Measurements from ENCODE around the gene PHACTR1.
A peak's percentile ranks its signal among the peaks of the same experiment; 100 is the strongest.

Gene PHACTR1

DNA sequence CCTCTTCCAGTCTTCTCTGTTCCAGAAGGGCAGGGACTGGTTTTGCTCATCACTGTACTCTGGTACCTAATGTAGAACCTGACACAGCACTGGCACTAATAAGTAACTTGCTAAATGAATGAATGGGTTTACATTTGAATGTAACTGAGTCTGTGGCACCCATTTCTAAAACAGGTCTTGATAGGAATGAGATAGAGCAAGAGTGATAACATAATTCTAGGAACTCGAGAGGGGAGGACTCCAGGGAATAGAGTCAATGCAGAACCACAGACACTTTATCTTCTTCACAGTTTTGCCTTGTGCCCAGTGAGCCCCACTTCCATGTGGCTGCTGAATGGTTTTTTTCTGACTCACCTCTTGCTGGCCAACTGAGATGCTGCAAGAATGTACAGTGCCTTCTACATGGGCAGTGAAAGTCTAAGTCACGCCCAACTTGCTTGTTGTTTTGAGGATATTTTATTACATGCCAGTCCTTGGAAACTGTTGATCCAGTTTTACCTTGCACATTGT is 550.6 kb downstream of the PHACTR1 start:
- DNase-seq (ENCODE audit: low spot score) = no peak

DNA sequence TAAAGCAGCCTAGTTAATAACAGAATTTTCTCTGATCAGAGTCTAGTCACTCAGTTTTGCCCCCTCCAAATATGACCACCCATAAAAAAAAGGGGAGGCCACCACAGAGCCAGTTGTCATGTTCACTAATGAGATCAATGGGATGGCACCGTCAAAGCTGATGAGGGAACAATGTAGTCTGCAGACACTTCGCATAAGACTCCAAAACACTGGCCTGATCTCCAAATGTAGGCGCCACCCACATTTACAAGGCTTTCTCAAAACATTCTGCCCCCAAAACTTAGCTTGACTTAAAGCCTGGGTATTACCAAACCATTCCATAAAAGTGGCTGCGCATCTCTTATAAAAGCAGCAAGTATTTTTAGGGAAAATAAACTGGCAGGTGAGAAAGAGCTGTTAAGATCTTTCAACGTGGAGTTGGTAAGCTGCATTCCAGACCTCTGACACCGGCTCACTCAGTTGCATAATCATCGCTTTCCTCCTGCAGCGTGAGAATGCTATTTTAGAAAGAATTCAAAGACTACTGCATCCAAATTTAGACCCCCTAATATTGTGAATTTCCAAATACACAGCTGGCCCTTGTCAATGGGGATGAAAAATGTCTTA is 552.4 kb downstream of the PHACTR1 start:
- no peak for DNase-seq (ENCODE audit: low spot score)

DNA sequence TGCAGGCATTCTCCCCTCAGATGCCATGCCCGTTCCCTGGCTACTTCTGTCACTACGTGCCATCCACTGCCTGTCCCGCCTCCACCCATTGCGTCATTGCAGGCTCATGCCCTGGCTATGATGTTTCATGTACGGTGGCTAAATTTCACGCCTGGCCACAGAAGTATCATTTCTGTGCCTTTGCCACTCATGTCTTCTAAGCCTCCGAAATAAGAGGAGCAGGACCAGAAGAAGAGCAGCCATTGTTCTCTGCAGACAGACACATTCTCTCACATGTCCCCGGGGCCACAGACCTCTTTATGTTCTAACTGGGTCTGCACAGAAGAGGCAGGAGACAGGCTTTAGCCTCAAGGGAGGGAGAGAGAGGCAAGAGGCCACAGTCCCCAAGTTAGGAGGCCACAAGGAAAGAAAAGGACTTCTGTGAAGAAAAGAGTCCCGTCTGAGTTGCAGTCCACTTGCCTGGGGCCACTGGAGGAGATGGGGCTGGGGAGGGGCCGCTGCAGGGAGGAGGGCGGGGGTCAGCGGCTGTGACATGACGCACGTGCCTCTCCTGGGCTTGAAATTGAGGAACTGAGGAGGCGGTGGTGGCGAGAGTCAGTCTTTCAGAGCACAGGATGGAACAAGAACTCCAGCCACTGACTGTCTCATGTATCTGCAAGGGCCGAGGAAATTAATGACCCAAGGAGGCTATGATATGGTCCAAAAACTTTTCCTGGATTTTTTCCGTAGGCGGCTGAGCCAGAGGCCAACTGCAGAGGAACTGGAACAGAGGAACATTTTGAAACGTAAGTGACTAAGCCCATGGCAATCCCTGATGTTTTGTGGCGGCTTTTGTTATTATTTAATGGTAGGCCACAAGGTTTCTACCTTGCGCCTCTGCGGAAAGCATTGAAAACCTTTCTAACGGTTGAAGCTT is 555.8 kb downstream of the PHACTR1 start:
- DNase-seq (ENCODE audit: low spot score) = no peak

DNA sequence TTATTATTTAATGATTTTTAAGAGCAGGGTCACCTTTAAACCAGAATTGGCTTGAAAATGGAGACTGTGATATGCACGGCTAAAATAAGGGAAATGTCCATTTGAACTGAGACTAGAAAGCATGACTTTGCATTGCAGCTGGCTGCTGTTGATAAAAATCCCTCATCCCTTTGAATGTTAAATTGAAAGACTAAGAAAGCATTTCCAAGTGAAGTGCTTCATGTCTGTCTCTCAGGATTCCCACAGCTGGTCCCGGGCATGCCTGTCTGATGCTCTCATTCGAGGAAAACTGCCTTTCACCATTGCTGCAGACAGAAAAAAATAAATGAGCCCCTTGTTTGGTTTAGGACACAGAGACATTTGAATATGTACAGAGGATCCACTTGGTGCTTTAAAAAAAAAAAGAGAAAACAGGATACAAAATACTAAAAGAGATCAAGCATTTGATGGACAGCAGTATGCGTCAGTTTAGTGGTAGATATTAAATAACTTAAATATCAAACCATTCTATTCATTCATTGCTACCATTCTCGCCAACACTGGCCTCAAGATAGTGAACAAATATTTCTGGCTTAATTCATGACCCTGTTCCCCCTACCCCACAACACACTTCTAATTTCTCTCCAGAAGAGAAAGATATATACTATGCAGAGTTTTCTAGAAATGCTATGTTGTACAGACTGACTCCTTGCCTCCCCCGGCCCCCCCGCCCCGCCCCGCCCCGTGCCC is 556.8 kb downstream of the PHACTR1 start:
- DNase-seq (ENCODE audit: low spot score) = no peak

DNA sequence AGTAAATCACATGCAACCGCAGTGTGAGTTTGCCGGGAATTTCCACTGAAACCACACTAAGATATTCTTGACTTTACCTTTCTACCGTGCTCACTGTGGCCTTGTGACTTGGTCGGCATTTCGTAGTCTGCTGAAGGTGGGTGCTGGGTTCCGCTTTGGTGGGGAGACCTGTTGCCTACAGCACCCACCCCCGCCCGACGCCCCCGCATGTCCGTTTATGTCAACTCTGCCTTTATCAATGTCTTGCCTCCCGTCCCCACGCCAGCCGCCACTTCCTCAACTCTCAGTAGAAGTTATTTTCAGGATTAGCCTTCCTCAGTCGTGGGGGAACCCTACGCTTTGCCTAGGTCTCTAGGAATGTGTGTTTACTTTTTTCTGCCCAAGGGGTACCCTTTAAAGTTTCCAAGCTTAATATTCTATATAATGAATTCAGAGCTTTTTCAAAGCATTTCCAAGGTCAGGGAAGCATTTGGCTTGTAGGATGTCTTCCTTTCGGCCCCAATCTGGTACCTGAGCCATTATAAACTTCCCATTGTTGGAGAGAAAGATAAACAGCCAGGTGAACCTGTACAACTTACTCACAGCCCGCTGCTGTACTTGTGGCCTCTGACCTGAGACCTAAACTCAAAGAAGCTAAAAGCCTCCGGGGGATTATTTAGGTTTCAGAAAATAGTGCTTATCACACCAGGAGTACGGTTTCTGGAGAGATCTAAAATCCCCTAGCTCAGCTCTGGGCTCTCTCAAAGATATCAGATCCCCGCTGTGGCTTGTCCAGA is 557.6 kb downstream of the PHACTR1 start:
- no peak for DNase-seq (ENCODE audit: low spot score)

DNA sequence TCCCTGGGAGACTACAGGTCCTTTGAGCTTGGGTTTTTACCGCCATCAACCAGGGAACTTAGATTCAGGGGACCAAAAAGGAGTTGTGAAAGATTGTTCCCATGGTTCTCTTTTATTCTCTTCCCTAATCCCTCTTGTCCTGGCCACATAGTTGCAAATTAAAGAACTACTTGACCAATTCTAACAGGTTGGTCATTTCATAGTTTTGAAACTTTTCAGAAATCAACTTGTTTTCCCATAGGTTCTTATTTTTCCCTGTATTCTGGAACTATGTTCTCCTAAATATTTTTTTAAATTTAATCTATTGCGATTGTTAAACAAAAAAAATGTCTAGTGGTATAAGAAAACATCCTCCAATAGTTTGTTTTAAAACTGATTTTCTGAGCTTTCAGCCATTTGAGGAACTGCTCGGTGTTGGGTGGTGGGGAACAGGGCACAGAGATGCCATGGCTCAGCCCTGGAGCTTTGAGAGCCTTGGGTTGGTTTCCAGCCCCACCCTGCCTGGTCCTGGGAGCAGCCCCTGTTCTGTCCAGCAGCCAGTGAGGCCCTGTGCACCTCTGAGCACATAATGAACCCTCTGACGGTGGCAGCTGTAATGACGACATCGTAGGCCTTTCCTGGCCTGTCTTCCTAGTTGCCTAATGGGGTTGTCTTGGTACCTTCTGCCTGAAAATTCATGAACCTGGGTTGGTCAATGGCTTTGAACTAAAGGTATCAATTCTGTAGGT is 558.3 kb downstream of the PHACTR1 start:
- DNase-seq (ENCODE audit: low spot score) = no peak

DNA sequence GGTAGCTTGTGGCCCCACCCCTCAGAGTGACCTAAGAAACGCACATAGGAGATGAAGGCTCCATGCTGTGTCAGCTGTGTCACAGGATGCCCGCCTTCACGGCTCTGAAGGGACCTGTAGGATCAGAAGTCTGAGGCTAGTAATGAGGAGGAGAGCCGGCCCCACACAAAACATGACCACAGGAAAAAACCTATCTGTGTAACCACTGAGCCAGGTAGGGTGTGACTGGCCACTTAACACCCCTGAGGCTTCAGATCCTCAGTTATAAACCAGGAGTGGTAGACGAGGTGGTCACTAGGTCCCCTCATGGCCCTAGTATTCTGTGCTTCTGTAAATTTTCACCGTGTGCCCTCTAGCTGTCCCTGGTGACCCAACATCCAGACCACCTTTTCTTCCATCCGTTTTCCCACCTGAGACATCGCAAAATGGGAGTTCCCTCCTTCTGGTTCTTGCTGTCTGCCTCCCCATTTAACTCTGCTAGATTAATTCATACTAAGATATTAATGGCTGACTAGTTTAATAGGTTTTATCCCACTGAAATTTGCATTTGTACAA is 558.9 kb downstream of the PHACTR1 start:
- no peak for DNase-seq (ENCODE audit: low spot score)

DNA sequence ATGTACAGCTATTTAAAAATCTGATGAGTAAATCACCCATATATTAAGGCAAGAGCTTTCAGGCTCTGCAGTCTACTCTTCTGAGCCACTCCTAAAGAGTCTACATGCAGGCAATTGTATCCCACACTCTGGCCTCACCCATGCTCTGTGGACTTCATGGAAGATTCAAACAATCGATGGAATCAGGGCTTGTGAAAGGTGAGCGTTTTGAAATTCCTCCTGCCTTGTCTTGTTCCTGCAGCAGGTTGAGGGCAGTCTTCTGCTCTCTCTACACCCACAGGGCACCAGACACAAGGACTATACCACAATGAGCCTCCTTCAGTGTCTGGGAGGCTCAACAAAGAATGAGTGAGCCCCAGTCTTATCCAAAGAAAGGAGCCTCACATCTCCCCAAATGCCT is 560.7 kb downstream of the PHACTR1 start:
- DNase-seq (ENCODE audit: low spot score) = no peak

DNA sequence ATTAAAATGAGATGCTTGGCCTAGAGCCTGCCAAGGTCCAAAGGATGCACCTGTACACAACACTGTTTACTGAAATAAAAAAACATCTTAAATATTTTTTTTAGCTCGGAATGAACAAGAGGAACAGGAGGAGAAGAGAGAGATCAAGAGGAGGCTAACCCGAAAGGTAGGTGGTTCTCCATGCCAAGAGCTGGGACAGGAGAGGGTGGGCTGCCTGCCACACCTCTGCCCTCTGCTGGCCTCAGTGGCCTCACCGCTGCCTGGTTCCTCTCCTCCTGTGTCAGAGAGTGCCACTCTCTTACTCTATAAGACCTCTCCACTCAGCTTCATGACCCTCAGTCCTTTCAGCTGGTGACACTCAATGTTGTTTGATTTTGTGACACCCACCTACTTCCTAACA is 561.6 kb downstream of the PHACTR1 start:
- no peak for DNase-seq (ENCODE audit: low spot score)

DNA sequence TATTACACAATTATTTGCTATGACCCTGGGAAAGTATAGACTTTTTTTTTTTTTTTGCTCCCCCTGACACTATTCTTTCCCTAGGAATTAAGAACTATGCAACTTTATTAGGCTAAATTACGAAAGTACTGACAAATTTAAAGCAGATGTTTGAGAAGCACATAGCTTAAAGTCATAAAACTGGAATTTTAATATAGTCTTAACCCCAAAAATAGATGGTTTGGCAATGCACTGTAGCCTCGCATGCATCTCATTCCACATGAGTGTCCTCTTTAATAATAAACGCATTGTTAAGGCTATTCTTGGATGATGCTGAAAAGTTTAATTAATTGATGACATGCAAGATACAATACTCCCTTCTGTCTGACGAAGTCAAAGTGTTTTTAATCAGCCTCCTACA is 562.4 kb downstream of the PHACTR1 start:
- no peak for DNase-seq (ENCODE audit: low spot score)

DNA sequence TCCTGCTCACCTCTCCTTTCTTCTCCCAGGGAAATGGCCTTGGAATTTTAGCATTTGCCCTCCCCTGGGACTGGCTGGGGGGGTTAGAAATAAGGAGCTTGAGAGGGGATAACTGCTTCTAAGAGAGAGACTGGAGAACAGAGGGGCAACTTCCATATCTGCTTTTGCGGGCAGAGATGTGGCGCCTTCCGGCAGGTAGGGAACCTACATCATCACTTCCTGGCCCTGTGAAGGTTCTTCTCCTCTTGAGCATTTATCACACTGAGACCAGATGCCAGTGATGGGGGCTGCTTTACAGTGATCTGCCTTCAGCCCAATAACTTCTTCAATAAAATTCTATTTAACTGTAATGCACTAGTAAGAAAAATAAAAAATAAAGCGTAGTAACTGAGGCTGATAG is 563.7 kb downstream of the PHACTR1 start:
- DNase-seq (ENCODE audit: low spot score) = no peak

DNA sequence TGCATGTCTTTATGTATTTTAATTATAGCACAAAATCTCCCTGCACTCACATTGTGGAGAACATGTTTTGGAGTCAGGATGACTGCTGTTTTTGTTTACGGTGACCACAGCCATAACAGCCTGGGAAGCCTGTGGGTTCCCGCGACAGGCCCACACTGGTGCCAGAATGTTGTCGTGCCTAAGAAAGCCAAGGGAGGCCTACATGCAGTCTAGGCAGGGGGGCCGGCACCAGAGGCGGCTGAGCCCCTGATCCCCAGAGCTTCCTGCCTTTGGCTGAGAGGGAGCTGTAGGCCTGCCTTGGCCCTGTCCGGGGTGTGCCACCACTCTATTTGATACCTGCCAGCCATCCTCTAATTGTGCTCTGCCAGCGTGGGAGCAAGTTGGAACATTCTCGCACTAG is 565.1 kb downstream of the PHACTR1 start:
- peak; percentile 22 for DNase-seq (ENCODE audit: low spot score)

DNA sequence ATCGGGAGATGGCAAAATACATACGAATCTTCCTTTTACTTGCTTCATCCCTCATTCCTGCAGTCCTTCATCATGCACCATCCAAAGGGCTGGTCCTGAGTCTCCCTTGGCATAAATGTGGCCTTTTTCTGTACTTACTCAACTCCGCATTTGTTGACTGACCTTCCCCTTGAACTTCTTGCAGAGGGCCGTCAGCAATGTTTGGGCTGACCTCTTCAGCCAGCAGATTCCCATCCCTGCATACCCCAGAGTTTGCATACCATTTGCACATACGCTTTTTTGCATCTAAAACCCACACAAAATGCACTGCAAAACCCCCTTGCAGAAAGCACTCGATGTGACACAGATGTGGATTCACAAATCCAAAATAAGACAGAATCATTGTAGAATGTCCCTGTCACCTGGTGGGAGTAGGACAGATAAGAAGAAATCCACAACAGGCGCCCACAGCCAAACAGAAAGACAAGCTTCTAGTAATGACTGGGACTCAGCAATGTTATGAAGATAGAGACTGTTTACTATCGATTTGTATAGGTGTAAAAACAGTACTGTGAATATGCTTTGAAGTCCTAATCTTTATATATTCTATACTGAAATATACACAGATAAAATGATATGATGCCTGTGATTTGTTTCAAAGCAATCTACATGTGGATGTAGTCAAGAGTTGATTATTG is 566.0 kb downstream of the PHACTR1 start:
- DNase-seq (ENCODE audit: low spot score) = no peak

DNA sequence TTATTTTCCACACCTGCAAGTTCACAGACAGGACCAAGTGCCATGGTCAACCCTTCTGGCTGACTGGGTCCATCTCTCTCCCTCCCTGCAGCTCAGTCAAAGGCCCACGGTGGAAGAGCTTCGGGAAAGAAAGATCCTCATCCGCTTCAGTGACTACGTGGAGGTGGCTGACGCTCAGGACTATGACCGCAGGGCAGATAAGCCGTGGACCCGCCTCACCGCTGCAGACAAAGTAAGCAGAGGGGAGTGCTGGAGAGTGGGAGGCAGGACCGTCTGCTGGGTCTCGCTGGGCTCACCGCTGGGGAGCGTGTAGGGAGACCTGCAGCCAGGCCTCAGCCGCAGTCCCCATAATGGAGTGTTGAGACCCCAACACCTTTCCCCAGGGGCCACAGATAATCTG is 566.8 kb downstream of the PHACTR1 start:
- no peak for DNase-seq (ENCODE audit: low spot score)

DNA sequence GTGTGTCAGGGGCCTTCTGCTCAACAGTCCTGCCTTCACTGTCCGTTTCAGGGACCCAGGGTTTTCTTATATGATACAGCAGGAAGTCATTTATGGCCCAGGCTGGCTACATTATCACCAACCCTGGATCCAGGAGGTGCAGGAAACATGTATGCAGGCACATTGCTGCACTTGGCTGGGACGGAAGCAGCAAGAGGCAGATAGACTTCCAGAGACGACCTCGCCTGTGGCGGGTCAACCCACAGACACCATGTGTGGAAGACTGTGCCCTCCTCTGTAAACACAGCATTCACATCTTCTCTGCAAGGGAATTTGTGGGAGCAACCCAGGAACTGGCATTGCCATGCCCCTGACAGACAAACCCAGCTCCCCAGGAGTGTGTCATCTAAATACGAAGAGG is 568.1 kb downstream of the PHACTR1 start:
- no peak for DNase-seq (ENCODE audit: low spot score)

DNA sequence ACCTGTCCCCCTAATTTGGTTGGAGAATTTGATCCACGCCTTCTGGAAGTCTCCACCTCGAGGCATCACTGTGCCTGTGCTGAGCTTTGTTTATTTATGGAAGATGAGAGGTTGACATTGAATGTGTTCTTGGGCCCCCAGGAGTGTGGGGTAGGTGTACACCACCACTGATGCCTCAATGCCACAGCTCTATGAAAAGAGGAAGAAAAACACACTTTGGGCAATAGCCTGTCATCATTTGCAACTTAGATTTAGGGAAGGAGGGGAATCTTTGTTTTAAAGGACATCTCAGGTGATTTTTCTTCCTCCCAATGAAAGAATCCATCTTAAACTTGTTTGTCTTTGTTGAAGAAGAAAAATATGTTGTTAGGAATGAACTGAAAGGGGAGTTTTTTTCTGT is 569.1 kb downstream of the PHACTR1 start:
- no peak for DNase-seq (ENCODE audit: low spot score)

DNA sequence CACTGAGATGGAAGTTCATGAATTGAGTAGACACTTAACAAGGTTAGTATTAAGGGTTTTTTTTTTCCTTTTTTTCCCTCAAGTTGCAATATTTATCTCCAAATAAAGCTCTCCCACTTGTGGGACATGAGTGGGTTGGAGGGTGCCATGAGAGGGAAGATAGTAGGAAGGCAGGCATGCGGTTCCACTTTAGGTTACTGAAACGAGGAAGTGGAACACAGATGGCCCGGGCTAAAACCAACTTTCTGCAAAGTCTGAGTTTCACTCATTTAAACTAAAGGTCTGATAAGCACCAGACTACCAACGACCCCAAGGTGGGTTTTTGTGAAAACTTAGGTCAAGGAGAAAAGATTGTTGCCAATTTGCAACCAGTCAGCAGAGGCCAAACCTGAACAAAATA is 569.6 kb downstream of the PHACTR1 start:
- no peak for DNase-seq (ENCODE audit: low spot score)

DNA sequence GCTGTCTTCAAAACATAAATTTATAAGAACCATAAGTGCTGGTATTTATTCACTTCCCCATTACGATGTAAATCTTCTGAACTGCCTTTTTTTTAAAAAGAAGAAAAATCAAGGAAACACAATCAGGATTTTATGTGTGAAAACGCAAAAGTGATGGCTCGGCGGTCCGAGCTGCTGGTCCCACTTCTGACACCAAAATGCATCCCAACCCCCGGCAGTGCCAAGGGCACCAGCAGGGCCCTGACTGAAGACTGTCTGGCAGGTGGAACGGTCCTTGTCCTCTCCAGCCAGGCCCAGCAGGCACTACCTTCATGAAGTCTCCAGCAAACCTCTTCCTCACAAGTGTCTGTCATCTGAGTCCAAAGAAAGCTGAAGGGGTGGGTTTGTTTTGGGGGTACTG is 570.5 kb downstream of the PHACTR1 start:
- DNase-seq (ENCODE audit: low spot score) = no peak

DNA sequence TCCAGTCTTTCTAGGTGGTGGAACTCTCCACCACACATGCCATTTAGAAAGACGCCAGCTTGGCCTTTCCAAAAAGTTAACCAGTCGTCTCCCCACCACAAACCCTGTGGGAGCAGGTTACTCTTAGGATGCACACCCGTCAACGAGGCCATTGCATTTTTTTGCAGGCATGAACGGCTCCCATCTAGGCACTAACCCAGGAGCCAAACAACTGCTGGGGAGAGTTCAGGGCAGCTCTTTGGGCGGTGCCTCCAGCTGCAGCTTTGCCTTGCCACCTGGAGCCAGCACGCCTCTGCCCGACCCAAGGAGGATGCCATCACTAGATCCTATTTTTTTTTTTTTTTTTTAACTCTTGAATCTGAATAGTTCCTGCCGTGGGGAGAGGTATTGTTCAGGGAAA is 571.9 kb downstream of the PHACTR1 start:
- DNase-seq (ENCODE audit: low spot score) = no peak

DNA sequence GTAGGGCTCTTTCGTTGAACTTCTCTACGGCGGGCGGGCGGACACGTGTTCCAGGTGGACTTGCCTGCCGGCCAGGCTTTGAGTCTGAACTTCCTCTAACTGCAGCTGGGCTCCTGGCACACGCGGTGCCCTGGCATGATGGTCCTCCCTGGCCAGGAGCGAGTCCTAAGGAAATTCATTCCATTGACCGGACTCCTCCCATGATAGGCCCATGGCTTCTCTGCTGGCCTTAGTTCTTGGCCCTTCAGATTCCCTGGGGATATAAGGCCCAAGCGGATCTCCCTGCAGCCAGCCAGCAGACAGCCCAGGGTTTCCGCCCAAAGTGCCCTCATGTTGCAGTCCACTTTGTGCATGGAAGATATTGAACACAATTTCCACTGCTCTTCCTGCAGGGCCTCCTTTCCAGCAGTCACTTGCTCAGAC is 572.4 kb downstream of the PHACTR1 start:
- no peak for DNase-seq (ENCODE audit: low spot score)
